ENCODE results near the gene JCAD. TPM values are rescaled to one million over a fixed set of nuclear protein-coding genes. Genes with fewer than 3 reads are reported as not detected.

The JCAD gene
- total RNA-seq, 1 experiment from 2014 or later = 0.77 TPM

- H3K14ac ChIP-seq (ENCODE audit: insufficient read depth, low read length) = no peak overlapping the region
- H2BK20ac ChIP-seq (ENCODE audit: low read depth, low read length, poor library complexity, severe bottlenecking) = no peak overlapping the region
- no peak overlapping the region for H3K23ac ChIP-seq (ENCODE audit: insufficient read length, low read depth, low read length)
- WGBS (ENCODE audit: extremely low coverage, insufficient read length, low lambda C conversion rate) = no CpG with 5 or more reads among the region's 8 CpGs
- peaks cover 16 to 22% of the 10 kb centered on the region in 2 experiments for H3K4me1 Mint-ChIP-seq
- H3K9ac ChIP-seq (ENCODE audit: extremely low read depth, insufficient read length, low read length) = no peak overlapping the region
- H3K79me2 ChIP-seq (ENCODE audit: insufficient read depth, low read length) = no peaks in the 10 kb centered on the region
- H3K27ac ChIP-seq (ENCODE audit: insufficient read length, low read depth, low read length) = no peak overlapping the region
- no peaks in the 10 kb centered on the region for H4K20me1 ChIP-seq (ENCODE audit: control insufficient read depth, insufficient read depth, insufficient read length)
- H3K27me3 ChIP-seq (ENCODE audit: insufficient read depth, low read length) = no peaks in the 10 kb centered on the region
- no peak for DNase-seq
- no peaks in the 10 kb centered on the region for H3K23me2 ChIP-seq (ENCODE audit: insufficient read length, low read depth, low read length, poor library complexity, severe bottlenecking)
- H3K27ac Mint-ChIP-seq = no peak overlapping the region
- no peak overlapping the region for H2BK15ac ChIP-seq (ENCODE audit: low read depth, low read length)
- H3K56ac ChIP-seq (ENCODE audit: insufficient read length, low read depth, low read length) = no peak overlapping the region
- H3K4me1 ChIP-seq (ENCODE audit: insufficient read depth, low read length) = no peaks in the 10 kb centered on the region
- no peaks in the 10 kb centered on the region for H3K79me1 ChIP-seq (ENCODE audit: insufficient read depth, low read depth, low read length, poor library complexity, severe bottlenecking)
- no peak overlapping the region for H2AFZ ChIP-seq (ENCODE audit: low read length)
- no peak overlapping the region for H4K8ac ChIP-seq (replicated peaks; ENCODE audit: insufficient read length, low read depth, low read length)
- no peak overlapping the region for H3T11ph ChIP-seq (ENCODE audit: low read length)
- H3K4me3 Mint-ChIP-seq = no peak overlapping the region
- no peak overlapping the region for H2BK12ac ChIP-seq (ENCODE audit: insufficient read length, low read depth, low read length)
- H3K9me3 Mint-ChIP-seq = no peaks in the 10 kb centered on the region
- no peak overlapping the region for H3K4me2 ChIP-seq (ENCODE audit: insufficient read depth, insufficient read length, low read length)
- H3K36me3 Mint-ChIP-seq (ENCODE audit: insufficient read depth in 1 of 3, low read depth in 3 of 3) = peaks cover 0 to 4% (median 0%) of the 10 kb centered on the region in 3 experiments; a peak in 1 of 7 replicates
- H3K4ac ChIP-seq (ENCODE audit: low read depth, low read length) = no peak overlapping the region
- H3K27me3 Mint-ChIP-seq (ENCODE audit: low read depth) = peaks cover 3% of the 10 kb centered on the region
- no peak overlapping the region for H3K18ac ChIP-seq (ENCODE audit: insufficient read length, low read depth, low read length)
- H2BK120ac ChIP-seq (ENCODE audit: low read depth, low read length, poor library complexity, severe bottlenecking) = no peak overlapping the region
- H2BK5ac ChIP-seq (ENCODE audit: insufficient read length, low read length) = no peak overlapping the region
- TF ChIP-seq CTCF (conservative IDR thresholded peaks at IDR 0.05) = no peak
- no peak overlapping the region for H4K91ac ChIP-seq (ENCODE audit: insufficient read length, low read depth, low read length)
- no peak overlapping the region for H4K5ac ChIP-seq (ENCODE audit: insufficient read length, low read depth, low read length)
- no peaks in the 10 kb centered on the region for H3K9me3 ChIP-seq (ENCODE audit: control insufficient read depth, low read depth, low read length)
- no peak overlapping the region for H2AK5ac ChIP-seq (ENCODE audit: insufficient read length, low read length)
Observed at GRCh38 chr10:30041196-30042105, 17.9 kb downstream of the JCAD start.
